ENCODE data around the gene SEC14L2.

The SEC14L2 gene

GRCh38 chr22:30470655-30471054, 73.8 kb downstream of the SEC14L2 start (continued):
- TF ChIP-seq ZNF280D (tag by site-specific recombination; IDR thresholded peaks at IDR 0.05), result no peak
- TF ChIP-seq ZSCAN23 (tag by site-specific recombination; IDR thresholded peaks at IDR 0.05), result no peak
- no peak for TF ChIP-seq ZNF37A (tag by site-specific recombination; IDR thresholded peaks at IDR 0.05)
- no peak for TF ChIP-seq ZNF624 (tag by site-specific recombination; IDR thresholded peaks at IDR 0.05)
- TF ChIP-seq ZNF510 (tag by site-specific recombination; IDR thresholded peaks at IDR 0.05; ENCODE audit: insufficient replicate concordance), result no peak
- TF ChIP-seq ZNF701 (tag by site-specific recombination; IDR thresholded peaks at IDR 0.05), result no peak
- TF ChIP-seq OSR2 (tag by site-specific recombination; IDR thresholded peaks at IDR 0.05), result no peak

- H3K36me3 ChIP-seq (ENCODE audit: control insufficient read depth in 2 of 2, insufficient read depth in 1 of 2, low read length in 2 of 2), result no peaks in the 10 kb centered on the region
- CTCF ChIA-PET, result interaction anchor here (1.5 kb wide), 1 partner anchor 27 kb away, joined by 4 read pairs; no protein-coding TSS in a partner anchor
- H3K27ac ChIP-seq (ENCODE audit: extremely low read depth, low read depth, low read length), result no peak within 1 kb of the TSS
- TF ChIP-seq ZIC2 (tag by site-specific recombination; IDR thresholded peaks at IDR 0.05) (peak; percentile 66), ZNF248 (tag by site-specific recombination; IDR thresholded peaks at IDR 0.05) (no peak), ZNF473 (tag by site-specific recombination; IDR thresholded peaks at IDR 0.05) (no peak), AEBP2 (tag by site-specific recombination; IDR thresholded peaks at IDR 0.05; ENCODE audit: borderline replicate concordance) (no peak), GLIS1 (tag by site-specific recombination; IDR thresholded peaks at IDR 0.05) (peak; percentile 56), ZNF76 (tag by site-specific recombination; IDR thresholded peaks at IDR 0.05; ENCODE audit: borderline replicate concordance, low read depth) (no peak)
- no peak within 1 kb of the TSS for H3K4me3 ChIP-seq (ENCODE audit: low read depth, low read length)
- H3K4me1 ChIP-seq (ENCODE audit: control insufficient read depth, insufficient read depth, low read length), result no peaks in the 10 kb centered on the region
- POLR2A ChIA-PET, result no interaction called here
- H3K9me3 ChIP-seq (ENCODE audit: control insufficient read depth, insufficient read depth, low read depth, low read length), result no peaks in the 10 kb centered on the region
Observed at GRCh38 chr22:30471616-30472318, 74.9 kb downstream of the SEC14L2 start, which contains the start of gene SEC14L3. SEC14L3 (minus strand) TSS chr22:30472017; CDS start chr22:30471958, 59 bp downstream.

DNA sequence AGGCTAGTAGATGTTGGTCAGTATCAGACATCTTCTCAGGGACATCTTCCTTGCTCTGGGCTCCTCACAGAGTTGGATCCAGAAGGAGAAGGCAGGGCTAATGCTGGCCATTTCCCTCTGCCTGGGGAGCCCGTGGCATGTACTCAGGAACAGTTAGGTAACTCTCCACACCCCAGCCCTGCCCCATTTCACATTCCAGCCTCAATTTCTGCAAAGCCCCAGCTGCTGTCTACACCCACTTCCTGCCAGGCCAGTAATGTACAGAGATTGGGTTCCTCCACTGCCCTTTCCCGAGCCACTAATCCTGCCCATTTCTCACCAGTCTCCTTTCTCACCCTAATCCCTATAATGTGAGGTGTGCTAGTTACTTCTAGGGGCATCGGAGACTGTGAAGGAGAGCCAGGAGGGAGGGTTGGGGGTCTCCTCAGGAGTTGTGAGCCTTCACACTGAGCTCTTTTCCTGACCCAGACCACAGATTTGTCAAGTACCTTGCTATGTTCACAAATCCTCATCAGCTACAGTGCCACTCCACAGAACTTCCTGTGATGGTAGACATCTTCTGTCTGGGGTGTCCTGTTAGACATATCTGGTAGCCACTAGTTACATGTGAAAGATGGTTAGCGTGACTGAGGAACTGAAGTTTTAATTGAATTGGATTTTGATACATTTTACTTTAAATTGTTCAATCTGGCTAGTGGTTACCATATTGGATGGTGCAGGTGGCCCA, 76.3 kb downstream of the SEC14L2 start:
- POLR2A ChIA-PET, result no interaction called here
- H3K4me3 ChIP-seq (ENCODE audit: low read depth, low read length), result no peak overlapping the region
- CTCF ChIA-PET, result interaction anchor here (1.0 to 1.5 kb wide), 2 partner anchors 13 to 28 kb away, joined by 4 read pairs; no protein-coding TSS in a partner anchor
- no peaks in the 10 kb centered on the region for H3K9me3 ChIP-seq (ENCODE audit: control insufficient read depth, insufficient read depth, low read depth, low read length)
- H3K4me1 ChIP-seq (ENCODE audit: control insufficient read depth, insufficient read depth, low read length), result no peaks in the 10 kb centered on the region
- no peaks in the 10 kb centered on the region for H3K36me3 ChIP-seq (ENCODE audit: control insufficient read depth in 2 of 2, insufficient read depth in 1 of 2, low read length in 2 of 2)
- no peak overlapping the region for H3K27ac ChIP-seq (ENCODE audit: extremely low read depth, low read depth, low read length)
- TF ChIP-seq ZNF530 (tag by site-specific recombination; IDR thresholded peaks at IDR 0.05; ENCODE audit: low read depth) (no peak), IKZF3 (tag by site-specific recombination; IDR thresholded peaks at IDR 0.05) (no peak), ZNF148 (tag by site-specific recombination; IDR thresholded peaks at IDR 0.05; ENCODE audit: borderline replicate concordance) (no peak), ZNF513 (tag by site-specific recombination; IDR thresholded peaks at IDR 0.05) (no peak), PRDM6 (tag by site-specific recombination; IDR thresholded peaks at IDR 0.05) (no peak), ZBTB17 (tag by site-specific recombination; IDR thresholded peaks at IDR 0.05) (no peak), KLF9 (tag by site-specific recombination; IDR thresholded peaks at IDR 0.05; ENCODE audit: low read depth) (no peak), ZFP37 (tag by site-specific recombination; IDR thresholded peaks at IDR 0.05) (no peak), ZBTB48 (tag by site-specific recombination; IDR thresholded peaks at IDR 0.05) (no peak)

Data from HEK293 (cell line).